LNCaP clone FGC (cell line): ENCODE data around the gene CFAP57.

ENCODE experiments used
- DNase-seq: peaks from one replicate; pipeline ENCODE4 v3.0.0-alpha.2; 2011; ENCODE audit warnings: low read depth
- H3K4me3 ChIP-seq: 2 replicates; pipeline ENCODE4 v1.5.1; 2011; ENCODE audit warnings: mild to moderate bottlenecking, low read depth, low read length, control low read depth
- CTCF ChIP-seq: IDR thresholded peaks from 2 replicates; pipeline ENCODE4 v1.5.1; 2012; ENCODE audit warnings: mild to moderate bottlenecking; ENCODE audit not compliant: control insufficient read depth, insufficient read depth; ENCODE audit errors: extremely low read depth

Gene CFAP57

GRCh38 chr1:43238991-43239469 is 66.9 kb downstream of the CFAP57 start:
- no peak overlapping the region for H3K4me3 ChIP-seq
- TF ChIP-seq CTCF: no peak
- no peak for DNase-seq

DNA sequence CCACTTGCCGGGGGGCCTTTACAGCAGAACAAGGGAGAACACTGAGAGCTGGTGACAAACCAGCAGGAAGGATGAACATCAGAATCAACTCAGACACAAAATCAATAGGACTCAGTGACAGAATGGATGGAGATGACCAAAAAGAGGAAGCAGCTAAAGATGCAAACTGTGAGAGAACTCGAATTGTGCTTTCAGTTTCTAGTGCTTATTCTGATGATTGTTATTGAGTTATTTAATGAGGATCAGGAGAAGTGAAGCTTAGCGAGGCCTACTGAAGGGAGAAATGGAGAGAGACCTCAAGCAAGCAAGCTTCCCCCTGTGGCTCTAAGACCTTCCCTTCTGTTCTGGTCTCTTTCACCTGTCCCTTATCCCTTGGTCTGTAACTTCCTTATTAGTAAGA is 67.4 kb downstream of the CFAP57 start:
- no peak for DNase-seq
- TF ChIP-seq CTCF: no peak
- H3K4me3 ChIP-seq: no peak overlapping the region

GRCh38 chr1:43241413-43241836 is 69.3 kb downstream of the CFAP57 start:
- TF ChIP-seq CTCF: no peak
- DNase-seq: no peak

DNA sequence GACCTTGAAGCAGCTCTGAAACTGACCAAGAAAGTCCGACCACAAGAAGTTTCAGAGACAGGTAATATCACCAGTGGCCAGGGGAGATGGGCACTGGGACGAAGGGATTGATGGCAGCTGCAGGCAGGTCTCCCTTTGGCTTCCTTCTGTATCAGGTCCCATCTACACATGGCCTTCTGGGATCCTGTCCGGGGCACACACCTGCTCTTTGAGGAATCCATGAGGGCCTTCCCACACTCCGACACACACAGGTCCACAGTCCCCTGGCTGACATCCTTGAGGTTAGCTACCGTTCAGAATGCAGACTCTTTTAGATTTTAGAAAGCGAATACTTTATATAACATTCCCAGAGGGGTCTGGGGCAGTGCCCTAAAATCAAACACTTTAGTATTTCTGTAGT is 71.2 kb downstream of the CFAP57 start:
- no peak overlapping the region for H3K4me3 ChIP-seq
- no peak for DNase-seq
- no peak for TF ChIP-seq CTCF

More at GRCh38 chr1:43241413-43241836, 69.3 kb downstream of the CFAP57 start:
- no peak overlapping the region for H3K4me3 ChIP-seq

DNA sequence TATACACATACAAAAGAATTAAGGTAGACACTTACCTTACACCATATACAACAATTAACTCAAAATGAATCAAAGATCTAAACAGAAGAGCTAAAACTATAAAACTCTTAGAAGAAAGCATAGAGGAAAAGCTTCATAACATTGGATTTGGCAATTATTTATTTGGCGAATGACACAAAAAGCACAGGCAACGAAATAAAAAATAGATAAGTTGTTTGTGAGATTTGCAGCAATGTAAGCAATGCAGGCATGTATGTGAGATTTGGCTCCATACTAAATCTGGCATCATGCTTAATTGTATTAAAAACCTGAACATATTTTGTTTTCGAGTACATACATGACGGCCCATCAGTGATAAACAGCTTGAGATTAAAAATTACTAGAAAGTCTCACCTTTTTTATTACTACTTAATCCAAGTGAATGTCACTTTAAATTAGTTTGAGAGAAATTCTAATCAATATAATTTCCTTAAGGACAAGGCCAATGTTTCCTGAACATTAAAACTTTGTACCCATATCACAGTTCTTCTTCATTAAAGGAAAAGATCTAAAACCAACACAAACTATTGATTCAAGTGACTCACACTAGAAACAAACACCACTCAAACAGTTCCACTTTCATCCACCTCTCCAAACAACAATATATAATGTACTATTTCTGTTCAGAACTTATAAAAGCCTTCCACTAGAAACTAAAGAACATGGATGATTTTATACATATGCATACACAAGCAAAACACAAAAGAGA is 74.5 kb downstream of the CFAP57 start:
- DNase-seq: no peak
- H3K4me3 ChIP-seq: no peak overlapping the region
- no peak for TF ChIP-seq CTCF

DNA sequence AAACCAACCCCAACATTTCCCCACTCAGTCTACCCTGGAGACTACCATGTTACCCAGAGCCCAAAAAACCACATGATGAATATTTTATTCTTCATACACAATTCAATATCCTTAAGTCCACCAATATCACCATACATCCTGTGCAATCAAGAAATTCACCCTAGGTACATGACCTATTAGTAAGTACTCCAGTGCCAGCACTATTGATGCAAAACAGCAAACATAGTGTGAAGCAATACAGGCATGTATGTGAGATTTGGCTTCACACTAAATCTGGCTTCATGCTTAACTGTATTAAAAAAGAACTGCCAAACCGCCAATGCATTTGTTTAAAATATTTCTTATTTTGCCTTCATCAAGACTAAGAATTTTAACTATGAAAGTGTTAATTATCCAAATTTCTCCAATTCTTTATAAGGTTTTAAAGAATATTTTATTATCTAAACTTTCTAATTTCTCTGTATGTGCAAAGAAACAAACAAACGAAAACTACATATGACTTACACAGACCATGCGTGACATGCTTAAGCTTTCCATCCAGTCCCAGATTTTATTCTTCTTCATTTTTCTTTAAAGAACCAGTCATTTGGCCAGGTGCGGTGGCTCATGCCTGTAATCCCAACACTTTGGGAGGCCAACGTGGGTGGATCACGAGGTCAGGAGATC is 75.3 kb downstream of the CFAP57 start:
- H3K4me3 ChIP-seq: no peak overlapping the region
- no peak for TF ChIP-seq CTCF
- DNase-seq: no peak

GRCh38 chr1:43250351-43250761 is 78.2 kb downstream of the CFAP57 start:
- DNase-seq: no peak
- no peak overlapping the region for H3K4me3 ChIP-seq
- TF ChIP-seq CTCF: no peak
